Endothelial cell of umbilical vein (primary cell): Measurements from ENCODE around the gene WNK4. TPM values are rescaled to one million over a fixed set of nuclear protein-coding genes. Genes with fewer than 3 reads are reported as not detected.

Experiments
- BruUV-seq: library from RNA; stranded (reverse); fragments of 400-500 nt; replicated peaks from 2 replicates; lab custom pipeline; 2021; lab: Mats Ljungman, UMichigan
- CTCF ChIA-PET: fragments of 300-600, 350-600 bp; sonication (Branson Sonifier 250); formaldehyde crosslinking; loops from one replicate; lab custom pipeline; 2021; ENCODE audit warnings: antibody characterized with exemption, inconsistent platforms; lab: Charles Lee
- POLR2A ChIA-PET: fragments of 300-600, 350-600 bp; sonication (Branson Sonifier 250); formaldehyde crosslinking; loops from one replicate; lab custom pipeline; 2021; ENCODE audit warnings: antibody characterized with exemption, inconsistent platforms; lab: Charles Lee
- DNase-seq: peaks from one replicate; pipeline ENCODE4 v3.0.0-alpha.2; 2011; ENCODE audit warnings: low read depth, low spot score
- FAIRE-seq: peaks from 2 replicates; lab custom pipeline; 2011; peaks lifted over from hg19 to GRCh38; lab: Jason Lieb, UNC
- H2AFZ ChIP-seq: 2 replicates; pipeline ENCODE4 v1.6.0; 2012; ENCODE audit warnings: low read depth, low read length, control low read depth, inconsistent platforms
- H3K27ac ChIP-seq: 2 replicates; pipeline ENCODE4 v1.5.1; 2011; ENCODE audit warnings: low read depth, mild to moderate bottlenecking, control low read depth, low read length, moderate library complexity; ENCODE audit not compliant: insufficient read depth
- H3K27me3 ChIP-seq, 2 experiments: 2 replicates each; pipeline versions ENCODE4 v1.6.0 to v1.6.1; 2011; ENCODE audit warnings: low read length in 2 of 2, mixed read lengths in 1 of 2; ENCODE audit not compliant: control insufficient read depth in 2 of 2, insufficient read depth in 2 of 2
- H3K36me3 ChIP-seq, 2 experiments: 2 replicates in 1 of 2; 3 replicates in 1 of 2; pipeline ENCODE4 v1.5.1; 2011; ENCODE audit warnings: low read length in 2 of 2, mild to moderate bottlenecking in 1 of 2, moderate library complexity in 1 of 2; ENCODE audit not compliant: control insufficient read depth in 2 of 2, insufficient read depth in 2 of 2; ENCODE audit errors: extremely low read depth in 1 of 2
- H3K4me1 ChIP-seq: 3 replicates; pipeline ENCODE4 v1.5.1; 2011; ENCODE audit warnings: mild to moderate bottlenecking, low read length; ENCODE audit not compliant: control insufficient read depth, insufficient read depth; ENCODE audit errors: extremely low read depth
- H3K4me2 ChIP-seq: 2 replicates; pipeline ENCODE4 v1.6.1; 2011; ENCODE audit warnings: low read length, control low read depth, mixed read lengths; ENCODE audit not compliant: insufficient read depth
- H3K4me3 ChIP-seq, 3 experiments: fragments of 200-600 bp in 1 of 3; sonication (generic), shearing (Covaris generic) in 1 of 3; replicated peaks in 1 of 3; 2 replicates each; pipeline ENCODE4 v1.5.1; 2011 to 2016; ENCODE audit warnings: control low read depth in 3 of 3, low read length in 3 of 3, mild to moderate bottlenecking in 2 of 3, inconsistent platforms in 1 of 3, low read depth in 1 of 3, moderate library complexity in 1 of 3; ENCODE audit not compliant: insufficient read depth in 1 of 3
- H3K79me2 ChIP-seq: 2 replicates; pipeline ENCODE4 v1.6.0; 2012; ENCODE audit warnings: low read length, inconsistent platforms; ENCODE audit not compliant: control insufficient read depth, insufficient read depth
- H3K9ac ChIP-seq: replicated peaks from 2 replicates; pipeline ENCODE3; 2011; ENCODE audit warnings: low read length, control low read depth; ENCODE audit not compliant: insufficient read depth; ENCODE audit errors: extremely low read depth
- H3K9me1 ChIP-seq: replicated peaks from 3 replicates; pipeline ENCODE4 v1.6.0; 2011; ENCODE audit warnings: mild to moderate bottlenecking, low read length; ENCODE audit not compliant: control insufficient read depth, insufficient read depth; ENCODE audit errors: extremely low read depth
- H3K9me3 ChIP-seq: replicated peaks from 2 replicates; pipeline ENCODE4 v1.5.1; 2012; ENCODE audit warnings: low read length, inconsistent platforms; ENCODE audit not compliant: control insufficient read depth, insufficient read depth
- H4K20me1 ChIP-seq: replicated peaks from 2 replicates; pipeline ENCODE3; 2011; ENCODE audit warnings: mild to moderate bottlenecking, low read length; ENCODE audit not compliant: control insufficient read depth, insufficient read depth; ENCODE audit errors: extremely low read depth
- CTCF ChIP-seq, 2 donors: IDR thresholded peaks; 1 replicate in 1 of 2; 2 replicates in 1 of 2; pipeline ENCODE4 v1.5.1; 2011; ENCODE audit warnings: low read length in 2 of 2, mild to moderate bottlenecking in 2 of 2, moderate library complexity in 2 of 2, control low read depth in 1 of 2, inconsistent platforms in 1 of 2, low read depth in 1 of 2; ENCODE audit not compliant: insufficient read depth in 1 of 2; ENCODE audit errors: extremely low read depth in 1 of 2
- EZH2 ChIP-seq: IDR thresholded peaks from 2 replicates; pipeline ENCODE4 v1.6.1; 2012; ENCODE audit warnings: borderline replicate concordance, low read depth, mild to moderate bottlenecking, moderate library complexity, low read length, inconsistent platforms; ENCODE audit not compliant: severe bottlenecking
- FOS ChIP-seq: IDR thresholded peaks from 2 replicates; pipeline ENCODE4 v1.6.1; 2011; ENCODE audit warnings: mild to moderate bottlenecking, low read length, moderate library complexity, borderline replicate concordance; ENCODE audit not compliant: insufficient read depth
- GATA2 ChIP-seq: IDR thresholded peaks from 2 replicates; pipeline ENCODE4 v1.7.0; 2011; ENCODE audit warnings: low read depth, mild to moderate bottlenecking, moderate library complexity, mixed read lengths, low read length; ENCODE audit not compliant: insufficient read length, insufficient read depth
- JUN ChIP-seq: IDR thresholded peaks from 2 replicates; pipeline ENCODE4 v1.6.1; 2011; ENCODE audit warnings: borderline replicate concordance, low read depth; ENCODE audit not compliant: insufficient read length, insufficient read depth
- MAX ChIP-seq: IDR thresholded peaks from 2 replicates; pipeline ENCODE4 v1.6.1; 2011; ENCODE audit not compliant: insufficient read depth, insufficient read length
- MYC ChIP-seq: IDR thresholded peaks from one replicate; pipeline ENCODE4 v1.6.1; 2011; ENCODE audit warnings: mild to moderate bottlenecking, low read depth, low read length
- POLR2A ChIP-seq: IDR thresholded peaks from 2 replicates; pipeline ENCODE4 v1.6.1; 2012; ENCODE audit warnings: low read depth, mild to moderate bottlenecking, control low read depth, low read length
- POLR2AphosphoS5 ChIP-seq: IDR thresholded peaks from 2 replicates; pipeline ENCODE4 v1.6.1; 2012; ENCODE audit warnings: low read depth, mild to moderate bottlenecking, control low read depth, low read length, moderate library complexity; ENCODE audit not compliant: insufficient read depth
- dilution Hi-C: fragments of 300-500 bp; cut with MboI; formaldehyde crosslinking; loops from one replicate; pipeline ENCODE4 v1.15.0; 2019; ENCODE audit warnings: low sequenced_read_pairs; ENCODE audit not compliant: extremely low pct_ligation_motif_present
- intact Hi-C: fragments of 100-400 bp; cut with micrococcal nuclease; formaldehyde crosslinking; loops from one replicate; pipeline ENCODE4 v1.10.0; 2022
- polyA plus RNA-seq, 4 experiments: library from polyadenylated mRNA; depleted of rRNA in 3 of 4; stranded (reverse) in 3 of 4; unstranded in 1 of 4; fragments of >200 nt; gene quantifications; 2 replicates each; pipeline versions ENCODE4 v1.2.1 to v1.2.3, GENCODE V29; 2011 to 2012; ENCODE audit warnings: missing spikeins in 1 of 4
- total RNA-seq: library from RNA; stranded (reverse); gene quantifications from 2 replicates; pipeline ENCODE4 v1.2.3, GENCODE V29; 2021

The WNK4 gene
- total and polyA plus RNA-seq, 2 donors (not counting 3 experiments of a cell fraction or from before 2014, with no cell fraction given) = 0.84 to 1.9 TPM

GRCh38 chr17:42835732-42836131 lies 55.3 kb downstream of the WNK4 start:
- Histone ChIP-seq H3K9ac (no peak overlapping the region), H3K4me2 (no peak overlapping the region), H3K36me3 (peaks cover 18% of the 10 kb centered on the region in 2 experiments), H3K79me2 (peaks cover 26% of the 10 kb centered on the region), H3K27ac (no peak overlapping the region), H4K20me1 (no peaks in the 10 kb centered on the region), H3K9me3 (no peaks in the 10 kb centered on the region), H3K4me3 (no peak overlapping the region), H3K27me3 (no peaks in the 10 kb centered on the region), H2AFZ (no peak overlapping the region), H3K4me1 (peaks cover 17% of the 10 kb centered on the region), H3K9me1 (no peaks in the 10 kb centered on the region)
- intact Hi-C loops (no loop called here), dilution Hi-C loops (no loop called here)
- no peak for TF ChIP-seq JUN
- TF ChIP-seq MAX = no peak
- TF ChIP-seq MYC = no peak
- no peak for TF ChIP-seq GATA2
- TF ChIP-seq POLR2AphosphoS5 = no peak
- no peak for TF ChIP-seq CTCF (IDR thresholded peaks at IDR 0.05; ENCODE audit: extremely low read depth in 1 of 2, insufficient read depth in 1 of 2, low read depth in 1 of 2, low read length in 2 of 2)
- TF ChIP-seq FOS = no peak
- TF ChIP-seq POLR2A = no peak
- no peak for TF ChIP-seq EZH2
- CTCF ChIA-PET = interaction anchor here (1.2 to 3.0 kb wide), 4 partner anchors 11 to 93 kb away, joined by 3 to 14 read pairs (median 6); partner anchors contain the start of gene BECN1
- POLR2A ChIA-PET = no interaction called here
- FAIRE-seq (no peak), DNase-seq (no peak)
- BruUV-seq = no TSS peak
